Neuronal stem cell (in vitro differentiated cells): ENCODE results near the gene TRIM3.

Source experiments
- DNase-seq: peaks from one replicate; pipeline ENCODE4 v3.0.0-alpha.2; 2013; ENCODE audit warnings: low spot score
- H2AFZ ChIP-seq: one replicate; pipeline ENCODE4 v1.6.1; 2013; ENCODE audit warnings: mild to moderate bottlenecking, low read length, inconsistent platforms
- H2AK5ac ChIP-seq: 2 replicates; pipeline ENCODE4 v1.6.1; 2013; ENCODE audit warnings: low read depth, mild to moderate bottlenecking, inconsistent platforms, low read length, moderate library complexity, mixed read lengths
- H2BK120ac ChIP-seq: 2 replicates; pipeline ENCODE4 v1.6.1; 2013; ENCODE audit warnings: low read depth, mild to moderate bottlenecking, inconsistent platforms, low read length, moderate library complexity, mixed read lengths
- H2BK12ac ChIP-seq: one replicate; pipeline ENCODE4 v1.6.1; 2013; ENCODE audit warnings: low read length, inconsistent platforms
- H2BK15ac ChIP-seq: 2 replicates; pipeline ENCODE4 v1.6.1; 2013; ENCODE audit warnings: mild to moderate bottlenecking, low read length, inconsistent platforms, mixed read lengths
- H2BK5ac ChIP-seq: one replicate; pipeline ENCODE4 v1.6.1; 2013; ENCODE audit warnings: inconsistent platforms, mild to moderate bottlenecking, low read length, moderate library complexity
- H3K14ac ChIP-seq: one replicate; pipeline ENCODE4 v1.6.1; 2013; ENCODE audit warnings: low read length, inconsistent platforms
- H3K18ac ChIP-seq: 2 replicates; pipeline ENCODE4 v1.6.1; 2013; ENCODE audit warnings: low read length, inconsistent platforms
- H3K23ac ChIP-seq: 2 replicates; pipeline ENCODE4 v1.6.1; 2013; ENCODE audit warnings: low read depth, mild to moderate bottlenecking, mixed read lengths, low read length, inconsistent platforms; ENCODE audit not compliant: poor library complexity
- H3K27ac ChIP-seq: replicated peaks from 3 replicates; pipeline ENCODE4 v1.5.1; 2013; ENCODE audit warnings: low read length, inconsistent platforms
- H3K27me3 ChIP-seq, 3 experiments: 2 replicates each; pipeline ENCODE4 v1.6.1; 2013; ENCODE audit warnings: low read length in 3 of 3, mild to moderate bottlenecking in 2 of 3, inconsistent platforms in 1 of 3, low read depth in 1 of 3, mixed read lengths in 1 of 3, moderate library complexity in 1 of 3; ENCODE audit not compliant: control insufficient read depth in 3 of 3, insufficient read depth in 3 of 3
- H3K36me3 ChIP-seq, 2 donors: replicated peaks in 1 of 2; 2 replicates each; pipeline ENCODE4 v1.6.1; 2013; ENCODE audit warnings: low read length in 2 of 2; ENCODE audit not compliant: control insufficient read depth in 2 of 2, insufficient read depth in 2 of 2
- H3K4ac ChIP-seq: 2 replicates; pipeline ENCODE4 v1.6.1; 2013; ENCODE audit warnings: inconsistent platforms, mild to moderate bottlenecking, low read length, moderate library complexity
- H3K4me1 ChIP-seq, 2 donors: 1 replicate in 1 of 2; 2 replicates in 1 of 2; pipeline ENCODE4 v1.6.1; 2013; ENCODE audit warnings: low read length in 2 of 2, low read depth in 1 of 2; ENCODE audit not compliant: control insufficient read depth in 2 of 2, insufficient read depth in 1 of 2
- H3K4me2 ChIP-seq: one replicate; pipeline ENCODE4 v1.6.1; 2013; ENCODE audit warnings: mild to moderate bottlenecking, low read length, inconsistent platforms; ENCODE audit not compliant: insufficient read depth, poor library complexity, severe bottlenecking
- H3K4me3 ChIP-seq, 2 donors: 2 replicates each; pipeline ENCODE4 v1.5.1; 2013; ENCODE audit warnings: low read length in 2 of 2, mild to moderate bottlenecking in 2 of 2, inconsistent platforms in 1 of 2, moderate library complexity in 1 of 2
- H3K79me1 ChIP-seq: one replicate; pipeline ENCODE4 v1.6.1; 2013; ENCODE audit warnings: low read depth, mild to moderate bottlenecking, inconsistent platforms, low read length, moderate library complexity
- H3K9ac ChIP-seq: one replicate; pipeline ENCODE4 v1.6.1; 2013; ENCODE audit warnings: mild to moderate bottlenecking, low read depth, low read length, inconsistent platforms; ENCODE audit not compliant: poor library complexity
- H3K9me3 ChIP-seq, 2 donors: replicated peaks in 1 of 2; 2 replicates each; pipeline versions ENCODE3 to v1.6.1; 2013; ENCODE audit warnings: low read length in 2 of 2, mild to moderate bottlenecking in 2 of 2, inconsistent platforms in 1 of 2, low read depth in 1 of 2, mixed read lengths in 1 of 2, moderate library complexity in 1 of 2; ENCODE audit not compliant: control insufficient read depth in 2 of 2, insufficient read depth in 1 of 2
- H4K8ac ChIP-seq: one replicate; pipeline ENCODE4 v1.6.1; 2013; ENCODE audit warnings: low read depth, mild to moderate bottlenecking, inconsistent platforms, low read length, moderate library complexity
- H4K91ac ChIP-seq: one replicate; pipeline ENCODE4 v1.6.1; 2013; ENCODE audit warnings: low read length, low read depth, mild to moderate bottlenecking, inconsistent platforms; ENCODE audit not compliant: poor library complexity
- WGBS, 2 donors: extraction: QIAGEN DNeasy Blood & Tissue Kit; methylation state at CpG; one replicate each; pipeline ENCODE4 v1.1.7; 2013; ENCODE audit warnings: missing lambda C conversion rate in 2 of 2, mixed read lengths in 1 of 2; ENCODE audit not compliant: insufficient read length in 2 of 2, insufficient replicate concordance in 1 of 2; ENCODE audit errors: extremely low coverage in 2 of 2; 5-methylcytosine and 5-hydroxymethylcytosine counted together

TRIM3 gene

DNA sequence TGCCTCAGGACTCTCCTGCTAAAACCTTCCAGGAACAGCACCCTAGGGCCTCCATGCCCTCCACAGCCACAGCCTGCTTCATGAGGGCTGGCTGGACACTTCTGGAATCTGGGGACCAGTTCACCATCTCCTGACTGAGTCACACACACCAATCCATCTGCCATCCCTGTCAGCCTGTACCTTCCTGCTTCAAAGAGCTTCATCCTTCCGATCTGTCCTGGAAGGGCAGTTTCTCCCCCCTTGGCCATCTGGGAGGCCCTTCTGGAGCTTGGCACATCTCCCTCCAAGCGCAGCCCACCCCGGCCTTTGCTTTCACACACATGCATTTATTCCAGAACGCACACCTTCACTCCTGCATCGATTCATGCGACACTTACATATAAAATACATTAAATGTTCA is 67.9 kb downstream of the TRIM3 start:
- Histone ChIP-seq H3K9me3 (no peaks in the 10 kb centered on the region), H4K8ac (no peak overlapping the region), H2BK120ac (no peak overlapping the region), H2AK5ac (no peak overlapping the region), H2BK15ac (no peak overlapping the region), H3K18ac (no peak overlapping the region), H2BK5ac (no peak overlapping the region), H3K4me3 (no peak overlapping the region), H3K27ac (no peak overlapping the region), H3K23ac (no peak overlapping the region), H3K27me3 (no peaks in the 10 kb centered on the region), H3K79me1 (peaks cover 11% of the 10 kb centered on the region), H3K4me1 (peaks cover 16 to 22% of the 10 kb centered on the region in 2 donors), H4K91ac (no peak overlapping the region), H3K4ac (no peak overlapping the region), H3K14ac (no peak overlapping the region), H2AFZ (no peak overlapping the region), H3K9ac (no peak overlapping the region), H3K4me2 (no peak overlapping the region), H2BK12ac (no peak overlapping the region), H3K36me3 (peaks cover 29 to 58% of the 10 kb centered on the region in 2 donors)
- DNase-seq: no peak
- no CpG with 5 or more reads among the region's 6 CpGs for WGBS, 2 donors

DNA sequence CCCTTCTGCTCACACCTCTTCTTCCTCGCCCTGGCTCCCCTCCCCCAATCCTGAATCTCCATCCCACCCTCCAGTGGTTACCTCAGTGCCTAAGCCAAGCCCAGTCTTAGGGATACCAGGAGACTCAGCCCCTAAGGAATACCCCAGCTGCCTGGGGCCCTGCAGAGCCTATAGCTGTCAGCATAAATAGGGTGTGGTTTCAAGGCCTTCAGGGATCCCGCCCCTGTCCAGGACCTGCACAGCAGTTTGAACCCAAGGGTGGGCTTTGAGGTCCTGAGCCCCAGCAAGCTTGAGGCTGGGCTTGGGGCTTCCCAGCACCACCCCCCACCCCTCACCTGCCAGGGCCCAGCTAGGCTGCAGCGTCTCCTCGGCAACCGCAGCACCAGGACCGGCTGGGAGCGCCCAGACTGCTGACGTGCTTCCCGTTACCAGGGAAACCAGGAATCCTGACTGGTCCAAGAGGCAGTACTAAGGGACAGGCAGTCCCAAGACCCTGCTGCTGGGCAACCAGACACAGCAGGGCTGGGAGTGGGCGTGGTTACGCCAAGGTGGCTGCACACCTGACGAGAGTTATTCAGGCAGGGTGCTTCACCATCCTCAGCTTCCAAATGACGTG is 68.6 kb downstream of the TRIM3 start:
- H3K4me1 ChIP-seq: peaks cover 16 to 22% of the 10 kb centered on the region in 2 donors
- H3K4me3 ChIP-seq: no peak overlapping the region
- no peak overlapping the region for H2BK12ac ChIP-seq
- H3K9me3 ChIP-seq: no peaks in the 10 kb centered on the region
- H3K4me2 ChIP-seq: no peak overlapping the region
- peak overlapping the region; percentile 51 for H3K23ac ChIP-seq
- no peaks in the 10 kb centered on the region for H3K27me3 ChIP-seq
- H4K8ac ChIP-seq: no peak overlapping the region
- peak overlapping the region; percentile 52 for H3K18ac ChIP-seq
- DNase-seq: peak; percentile 75
- no peak overlapping the region for H3K4ac ChIP-seq
- H2BK120ac ChIP-seq: no peak overlapping the region
- H4K91ac ChIP-seq: no peak overlapping the region
- no peak overlapping the region for H2AK5ac ChIP-seq
- H3K36me3 ChIP-seq: peaks cover 27 to 56% of the 10 kb centered on the region in 2 donors
- H2AFZ ChIP-seq: no peak overlapping the region
- no peak overlapping the region for H2BK15ac ChIP-seq
- no peak overlapping the region for H3K9ac ChIP-seq
- no CpG with 5 or more reads among the region's 13 CpGs for WGBS, 2 donors
- H3K79me1 ChIP-seq: peaks cover 11% of the 10 kb centered on the region
- H3K14ac ChIP-seq: no peak overlapping the region
- H3K27ac ChIP-seq: peak overlapping the region; percentile 11
- no peak overlapping the region for H2BK5ac ChIP-seq

DNA sequence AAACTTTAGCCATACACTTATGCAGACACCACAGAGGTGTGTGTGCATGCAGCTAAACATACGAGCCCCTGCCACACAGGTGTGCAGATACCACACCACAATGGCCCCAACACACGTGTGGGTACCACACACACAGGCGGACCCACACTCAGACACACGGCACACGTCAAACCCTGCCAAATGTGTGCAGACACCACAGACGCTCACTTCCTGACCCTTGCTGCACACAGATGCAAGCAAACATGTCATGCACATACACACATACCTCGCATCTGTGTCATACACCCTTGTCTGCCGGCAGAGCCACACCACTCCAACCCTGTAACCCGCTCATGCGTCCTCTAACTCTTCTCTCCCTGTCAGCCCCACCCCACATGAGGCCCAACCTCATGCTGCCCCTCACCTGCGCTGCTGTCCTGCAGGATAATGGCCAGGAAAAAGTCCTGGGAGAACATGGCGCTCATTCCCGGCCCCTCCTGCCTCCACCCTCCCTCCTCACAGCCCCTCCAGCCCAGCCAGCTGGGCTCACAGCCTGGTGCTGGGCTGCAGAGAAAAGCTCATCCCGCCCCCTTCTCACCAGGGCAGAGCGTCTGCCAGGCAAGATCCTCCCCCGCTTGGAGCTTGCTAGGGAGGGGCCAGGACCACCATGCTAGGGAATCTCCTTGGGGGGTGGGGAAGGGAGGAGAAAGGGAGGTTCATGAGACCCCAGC is 69.2 kb downstream of the TRIM3 start:
- Histone ChIP-seq H3K9me3 (no peaks in the 10 kb centered on the region), H3K9ac (peak overlapping the region; percentile 86), H3K4me1 (peaks cover 16 to 22% of the 10 kb centered on the region in 2 donors), H3K27ac (no peak overlapping the region), H2AK5ac (peak overlapping the region; percentile 8), H2BK120ac (no peak overlapping the region), H3K4ac (no peak overlapping the region), H3K14ac (peak overlapping the region; percentile 92), H3K18ac (peak overlapping the region; percentile 65), H3K36me3 (peaks cover 27 to 49% of the 10 kb centered on the region in 2 donors), H3K79me1 (peaks cover 11% of the 10 kb centered on the region), H4K8ac (no peak overlapping the region), H4K91ac (peak overlapping the region; percentile 87), H2BK12ac (peak overlapping the region; percentile 85), H3K4me2 (no peak overlapping the region), H2BK15ac (peak overlapping the region; percentile 21), H2AFZ (no peak overlapping the region), H3K4me3 (peak overlapping the region in 1 of 2 donors; percentile 7), H3K23ac (peak overlapping the region; percentile 51), H3K27me3 (no peaks in the 10 kb centered on the region), H2BK5ac (no peak overlapping the region)
- no CpG with 5 or more reads among the region's 16 CpGs for whole genome bisulfite sequencing, 2 donors
- no peak for DNase-seq

DNA sequence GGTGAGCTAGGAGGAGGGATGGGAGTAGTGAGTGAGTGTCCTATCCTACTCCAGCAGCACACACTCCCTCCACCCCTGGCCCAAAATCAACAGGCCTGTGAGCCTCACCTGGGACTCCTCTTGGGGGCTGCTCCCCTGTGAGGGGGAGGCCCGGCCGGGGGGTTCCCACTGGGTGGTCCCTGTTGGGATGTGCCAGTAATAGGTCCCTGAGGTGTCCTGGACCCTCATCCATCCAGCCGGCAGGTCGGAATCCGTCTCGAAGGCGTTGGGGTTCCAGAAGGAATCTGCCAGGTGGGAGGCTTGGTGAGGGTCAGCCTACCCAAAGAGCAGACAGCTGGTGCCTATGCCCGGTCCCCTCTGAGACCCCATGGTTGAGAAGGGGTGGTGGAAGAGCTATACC is 70.2 kb downstream of the TRIM3 start:
- no peak overlapping the region for H4K8ac ChIP-seq
- peaks cover 16 to 28% of the 10 kb centered on the region in 2 donors for H3K4me1 ChIP-seq
- no peak overlapping the region for H2BK15ac ChIP-seq
- H3K79me1 ChIP-seq: peaks cover 11% of the 10 kb centered on the region
- H3K4me3 ChIP-seq: no peak overlapping the region
- H3K27me3 ChIP-seq: no peaks in the 10 kb centered on the region
- H2BK120ac ChIP-seq: no peak overlapping the region
- WGBS, 2 donors: no CpG with 5 or more reads among the region's 8 CpGs
- H3K9ac ChIP-seq: no peak overlapping the region
- no peak overlapping the region for H2BK12ac ChIP-seq
- no peak overlapping the region for H3K4ac ChIP-seq
- H3K14ac ChIP-seq: no peak overlapping the region
- H3K36me3 ChIP-seq: peaks cover 28 to 47% of the 10 kb centered on the region in 2 donors
- no peak for DNase-seq
- H3K9me3 ChIP-seq: no peaks in the 10 kb centered on the region
- H2AK5ac ChIP-seq: no peak overlapping the region
- no peak overlapping the region for H2AFZ ChIP-seq
- H2BK5ac ChIP-seq: no peak overlapping the region
- no peak overlapping the region for H3K27ac ChIP-seq
- H4K91ac ChIP-seq: peak overlapping the region; percentile 46
- no peak overlapping the region for H3K23ac ChIP-seq
- H3K4me2 ChIP-seq: no peak overlapping the region
- H3K18ac ChIP-seq: no peak overlapping the region
